Forelimb muscle (tissue), 1 donor: ENCODE measurements around the gene RETSAT. TPM values are rescaled to one million over a fixed set of nuclear protein-coding genes. Genes with fewer than 3 reads are reported as not detected.
"Not testable (repeated sequence)": the region's sequence is repeated elsewhere in the genome, so short reads cannot be mapped to it uniquely, and the experiment has no call there.

Experiments used
- DNase-seq: peaks from one replicate; pipeline ENCODE4 v3.0.0-alpha.2; 2013; ENCODE audit warnings: low read depth
- polyA plus RNA-seq: library from polyadenylated mRNA; unstranded; fragments of 120-200 nt; gene quantifications from one replicate; pipeline ENCODE4 v1.2.1, GENCODE V29; 2013; ENCODE audit not compliant: insufficient read length

Gene RETSAT
- 12.6 TPM for polyA plus RNA-seq

DNA sequence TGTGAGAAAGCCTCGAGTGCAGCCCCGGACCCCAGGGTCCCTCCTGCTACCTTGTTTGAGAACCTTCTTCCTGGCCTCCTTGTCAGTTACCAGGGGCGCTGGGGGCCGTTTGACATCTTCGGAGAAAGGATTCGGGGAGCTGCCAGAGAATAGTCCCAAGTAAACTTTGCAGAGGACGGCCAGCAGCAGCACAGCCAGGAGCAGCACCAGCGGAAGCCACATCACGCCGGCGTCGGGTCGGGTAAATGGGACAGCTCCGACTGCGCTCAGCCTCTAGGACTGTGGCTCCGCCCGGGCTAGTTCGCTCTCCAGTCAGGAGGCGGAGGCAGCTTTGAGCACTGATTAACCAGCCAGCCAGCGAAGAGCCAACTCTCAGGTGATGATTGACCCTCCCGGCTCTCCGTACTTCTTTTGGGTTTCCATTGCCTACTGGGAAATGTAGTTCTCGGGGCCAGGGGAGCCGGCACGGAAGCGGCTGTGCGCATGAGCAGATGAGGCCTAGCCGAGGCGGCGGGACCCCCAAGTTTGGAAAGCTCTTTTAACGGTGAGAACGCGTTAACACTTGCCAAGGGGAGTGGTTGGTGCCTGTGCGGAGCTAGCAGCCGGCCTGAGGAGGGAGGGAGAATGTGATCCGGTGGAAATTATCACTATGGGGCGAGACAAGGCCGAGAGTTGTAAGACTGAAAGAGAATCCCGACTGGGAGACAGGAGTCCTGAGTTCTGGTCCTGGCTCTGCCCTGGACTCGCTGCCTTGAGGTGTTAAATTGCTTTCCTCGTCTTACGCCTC, at the start of gene RETSAT, which contains the start of gene ELMOD3:
TSS of gene RETSAT (minus strand) at position 243 of the 787 bp plus-strand sequence. CDS start at position 222, 21 bp downstream.
TSS of gene ELMOD3 (plus strand) at position 484 of the 787 bp plus-strand sequence. CDS start 2,430 bp downstream, outside the sequence.
- peak; percentile 99 for DNase-seq

DNA sequence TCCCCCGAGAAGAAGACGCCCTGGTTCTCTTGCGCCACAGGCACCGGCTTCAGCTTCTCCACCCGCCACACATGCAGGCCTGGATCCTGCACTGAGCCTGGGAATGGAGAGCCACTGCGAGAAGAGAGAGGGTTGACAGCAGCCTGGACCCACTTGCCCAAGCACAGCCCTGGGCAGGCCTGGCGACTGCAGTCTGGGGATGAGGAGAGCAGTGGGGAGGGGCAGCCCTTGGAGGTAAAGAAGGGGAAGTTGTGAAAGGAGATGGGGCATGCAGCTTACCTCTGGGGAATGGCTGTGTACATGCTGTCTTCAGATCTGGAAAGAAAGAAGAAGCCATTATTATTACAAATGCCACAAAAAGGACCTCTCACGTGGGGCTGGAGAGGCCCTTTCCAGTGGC, 47.5 kb upstream of the RETSAT start:
- no peak for DNase-seq

DNA sequence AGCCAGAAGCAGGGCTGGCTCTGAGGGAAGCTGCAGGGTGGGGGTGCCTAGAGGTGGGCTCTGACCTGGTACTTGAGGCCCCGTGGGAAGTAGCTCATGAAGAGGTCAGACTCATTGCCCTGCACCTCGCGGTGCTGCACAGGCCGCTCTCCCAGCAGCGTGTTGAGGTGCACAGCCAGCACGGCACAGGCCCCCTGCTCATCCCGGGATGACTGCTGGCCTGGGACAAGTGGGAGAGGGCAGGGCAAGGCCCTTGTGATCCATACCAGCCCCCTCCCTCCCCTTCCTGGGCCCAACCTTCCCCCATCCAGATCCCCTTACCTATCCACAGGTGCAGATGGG, 47.1 kb upstream of the RETSAT start:
- no peak for DNase-seq

DNA sequence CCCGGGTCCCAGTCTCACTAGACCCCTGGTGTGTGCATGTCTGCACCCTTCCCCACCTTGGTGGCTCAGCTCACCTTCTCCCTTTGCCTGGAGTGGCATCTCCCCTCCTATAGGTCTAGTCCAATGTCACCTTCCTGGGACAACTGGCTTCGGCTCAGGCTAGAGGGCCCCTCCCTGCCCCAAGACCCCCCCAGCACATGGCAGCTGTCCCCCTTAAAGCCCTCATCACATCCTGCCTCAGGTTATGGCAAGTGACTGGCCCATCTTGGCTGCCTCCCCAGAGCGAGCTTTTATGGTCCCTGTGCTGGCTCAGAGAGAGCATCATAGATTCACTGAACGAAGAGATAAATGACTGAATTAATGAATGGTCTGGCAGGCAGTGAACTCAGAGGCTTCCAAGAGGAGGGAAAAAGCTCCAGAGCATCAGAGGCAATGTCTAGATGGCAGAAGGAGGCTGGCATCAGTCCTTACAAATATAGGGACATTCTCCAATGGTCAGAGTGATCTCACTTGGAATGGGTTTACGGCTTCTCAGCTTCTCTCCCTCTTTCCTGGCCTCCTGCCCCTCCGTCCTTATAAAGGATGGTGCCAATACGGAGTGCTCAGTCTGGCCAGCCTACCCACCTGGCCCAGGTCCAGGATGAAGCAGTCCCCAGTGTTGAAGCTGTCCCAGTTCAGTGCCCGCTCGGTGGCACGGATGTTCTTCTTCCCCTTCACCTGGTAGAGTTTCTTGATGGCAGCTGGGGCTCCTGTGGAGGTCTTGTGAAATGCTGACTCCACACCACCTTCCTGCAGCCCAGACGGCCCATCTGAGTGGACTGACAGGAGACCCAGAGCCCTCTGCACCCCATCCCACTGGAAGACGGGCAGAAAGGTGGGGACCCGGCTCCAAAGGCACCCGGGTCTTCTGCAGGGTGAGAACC, 46.5 kb upstream of the RETSAT start:
- DNase-seq, result no peak

DNA sequence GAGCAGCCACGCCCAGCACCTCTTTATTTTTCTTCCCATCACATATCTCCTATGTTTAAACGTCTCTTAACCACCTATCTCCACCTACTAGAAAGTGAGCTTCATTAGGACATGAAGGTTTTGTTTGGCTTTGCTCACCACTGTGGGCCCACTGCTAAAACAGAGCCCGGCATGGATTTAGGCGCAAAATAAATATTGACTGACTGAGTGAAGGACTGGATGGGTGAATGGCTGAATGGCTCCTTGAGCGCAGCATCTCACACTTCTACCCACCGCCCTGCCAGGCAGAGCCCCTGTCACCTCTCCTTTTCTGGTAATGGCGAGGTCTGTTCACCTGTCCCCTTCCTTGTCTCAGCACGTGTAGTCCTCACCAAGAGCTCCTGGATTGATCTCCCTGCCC, 45.7 kb upstream of the RETSAT start:
- no peak for DNase-seq

DNA sequence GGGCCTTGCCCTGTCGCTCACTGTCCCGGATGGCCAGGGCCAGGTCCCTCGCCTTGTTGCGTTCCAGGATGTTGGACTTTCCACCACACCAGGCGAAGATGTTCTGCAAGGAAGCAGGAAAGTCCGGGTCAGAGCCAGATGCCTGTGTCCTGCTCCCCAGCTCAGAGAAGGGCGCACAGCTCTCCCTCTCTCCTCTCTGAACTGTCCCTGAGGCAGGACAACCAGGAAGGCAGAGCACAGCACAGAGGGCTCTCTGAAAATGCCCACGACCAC, 44.8 kb upstream of the RETSAT start:
- DNase-seq, result no peak

DNA sequence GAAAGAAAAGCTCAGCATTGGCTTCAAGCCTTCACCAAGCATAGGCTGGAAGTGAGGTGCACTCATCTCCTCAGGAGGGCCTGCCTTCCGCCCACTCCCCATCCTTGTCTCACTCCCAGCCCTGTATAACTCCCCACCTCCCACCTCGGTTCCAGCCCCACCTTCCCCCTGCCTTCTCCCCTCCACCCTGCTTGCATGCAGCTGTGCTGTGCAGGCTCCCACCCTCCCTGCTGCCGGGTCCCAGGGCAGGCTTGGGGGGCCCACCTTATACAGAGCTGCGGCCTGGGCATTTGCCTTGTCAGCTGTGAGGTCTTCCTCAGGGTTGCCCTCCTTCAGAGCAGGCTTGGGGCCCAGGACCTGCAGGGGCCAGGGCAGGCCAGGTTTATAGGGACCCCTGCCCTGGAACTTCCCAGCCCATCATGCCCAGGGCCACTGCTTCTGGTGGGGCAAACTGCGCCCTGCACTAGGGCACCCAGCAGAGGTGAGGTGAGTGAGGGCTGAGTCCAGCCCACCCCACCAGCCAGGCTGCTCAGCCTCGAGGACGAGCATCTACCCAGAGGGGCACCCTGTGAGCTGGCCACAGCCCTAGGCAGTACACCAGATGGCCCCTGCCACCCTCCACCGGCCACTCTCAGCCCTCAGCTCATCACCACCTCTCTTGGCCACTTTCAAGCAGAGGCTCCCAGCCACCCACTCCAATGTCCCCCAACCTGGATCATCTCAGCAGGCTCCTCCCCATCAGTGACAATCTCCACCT, 44.3 kb upstream of the RETSAT start:
- DNase-seq, result no peak

DNA sequence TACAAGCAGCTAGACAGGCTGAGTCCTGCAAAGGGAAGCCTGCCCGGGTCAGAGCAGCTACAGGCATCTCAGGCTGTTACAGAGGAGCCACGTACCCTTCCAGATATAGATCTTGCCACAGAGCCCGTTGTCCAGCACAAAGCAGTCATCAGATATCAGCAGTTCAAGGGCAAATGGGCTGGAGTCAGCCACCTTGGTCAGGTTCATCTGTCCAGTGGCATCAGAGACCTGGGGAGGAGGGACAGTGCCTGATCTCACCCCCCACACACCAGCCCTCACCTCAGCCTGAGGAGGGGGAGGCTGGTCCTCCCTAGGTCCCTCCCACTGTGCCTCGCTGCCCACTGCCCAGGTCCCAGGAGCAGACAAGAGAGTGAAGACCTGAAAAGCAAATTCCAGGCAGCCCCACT, 43.6 kb upstream of the RETSAT start:
- DNase-seq, result no peak

DNA sequence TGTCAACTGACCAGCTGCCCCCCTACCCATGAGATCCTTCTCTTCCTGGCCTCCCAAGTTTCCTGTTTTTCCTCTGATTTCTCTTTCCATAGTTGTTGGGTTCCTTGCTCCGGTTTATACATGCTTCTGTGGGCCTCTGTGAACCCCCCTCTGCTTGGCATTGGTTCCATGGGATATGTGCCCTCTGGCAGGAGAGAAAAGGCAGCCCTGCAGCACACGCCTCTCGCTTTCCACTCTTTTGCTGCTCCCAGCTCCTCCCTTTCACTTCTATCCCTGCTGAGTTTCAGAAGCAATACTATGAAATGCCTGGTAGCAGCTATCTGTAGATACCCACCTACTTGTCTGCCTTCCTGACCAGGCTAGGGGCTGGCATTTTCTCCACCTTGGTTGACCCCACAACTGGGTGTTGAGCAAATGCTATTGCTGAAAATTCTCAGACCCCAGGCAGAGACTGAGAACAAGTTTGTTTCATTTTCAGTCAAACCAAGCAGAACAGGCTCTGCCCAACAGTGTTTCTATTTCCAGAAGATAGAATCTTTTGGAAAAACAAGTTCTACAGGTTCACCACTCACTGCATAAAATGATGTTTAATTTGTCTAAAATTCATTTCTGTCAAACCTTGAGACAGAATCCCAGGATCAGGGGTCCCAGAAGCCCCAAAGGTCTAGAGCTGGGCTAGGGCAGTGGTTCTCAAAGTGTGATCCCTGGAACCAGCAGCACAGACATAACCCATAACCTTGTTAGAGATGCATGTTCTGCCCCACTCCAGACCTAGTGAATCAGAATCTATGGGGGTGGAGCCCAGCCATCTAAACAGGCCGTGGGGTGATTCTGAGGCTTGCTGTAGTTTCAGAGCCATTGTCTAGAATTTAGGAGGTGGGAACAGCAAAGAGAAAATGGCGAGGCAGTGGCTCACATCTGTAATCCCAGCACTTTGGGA, 42.5 kb upstream of the RETSAT start:
- DNase-seq, result no peak

DNA sequence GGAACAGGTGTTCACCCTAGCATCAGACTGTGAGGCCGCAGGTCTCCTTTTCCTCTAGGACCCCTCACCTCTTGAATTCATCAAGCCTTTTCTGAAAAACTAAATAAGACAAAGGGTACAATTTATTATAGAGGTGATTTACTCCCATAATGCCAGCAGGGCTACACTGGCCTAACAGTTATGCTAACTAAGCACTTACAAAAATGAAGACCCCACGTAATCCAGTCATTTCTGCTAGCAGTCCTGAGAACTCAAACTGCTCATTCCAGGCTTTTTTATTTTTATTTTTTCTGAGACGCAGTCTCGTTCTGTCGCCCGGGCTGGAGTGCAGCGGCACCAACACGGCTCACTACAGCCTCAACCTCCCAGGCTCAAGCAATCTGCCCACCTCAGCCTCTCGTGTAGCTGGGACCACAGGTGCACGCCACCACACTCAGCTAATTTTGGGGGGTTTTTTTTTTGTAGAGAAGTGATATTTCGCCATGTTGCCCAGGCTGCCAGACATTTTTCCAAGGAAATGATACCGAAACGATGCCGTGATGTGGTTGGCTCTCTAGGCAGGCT, 41.7 kb upstream of the RETSAT start:
- no peak for DNase-seq

DNA sequence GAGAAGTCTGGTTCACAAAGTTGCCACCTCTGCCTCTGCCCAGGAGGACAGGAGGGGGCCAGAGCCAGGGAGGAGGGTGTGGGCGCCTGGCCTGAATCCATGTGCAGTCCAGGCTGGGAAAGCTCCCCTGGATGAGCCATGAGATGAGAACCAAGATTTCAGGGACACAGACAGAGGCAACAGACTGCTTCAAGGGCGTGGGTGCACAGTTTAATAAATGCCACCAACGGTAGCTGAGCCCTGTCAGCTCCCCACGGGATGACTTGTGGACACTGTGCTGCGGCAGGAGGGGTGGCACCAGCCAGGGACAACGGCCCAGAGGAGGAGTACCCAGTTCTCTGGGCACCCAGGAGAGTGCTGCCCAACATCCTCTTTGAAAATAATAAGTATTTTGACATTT, 40.6 kb upstream of the RETSAT start:
- no peak for DNase-seq

DNA sequence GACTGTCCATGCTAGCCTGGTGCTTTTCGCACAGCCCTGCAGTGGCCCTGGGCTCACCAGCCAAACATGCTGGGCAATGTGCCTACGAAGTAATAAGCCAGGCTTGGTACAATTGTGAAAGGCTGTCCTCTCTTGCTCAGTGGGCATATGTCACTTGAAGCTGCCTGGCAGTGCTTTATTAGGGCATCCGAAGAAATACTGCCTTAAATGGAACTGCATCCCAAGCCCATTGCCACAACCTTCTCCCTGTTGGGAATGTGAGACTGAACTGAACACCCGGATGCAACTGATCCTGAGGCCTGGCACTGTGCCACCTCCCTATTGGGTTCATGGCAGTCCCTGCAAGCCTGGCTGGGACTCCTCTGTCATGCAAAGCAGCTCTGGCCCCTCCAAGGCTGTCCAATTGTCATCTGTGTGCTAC, 39.9 kb upstream of the RETSAT start:
- DNase-seq, result no peak

DNA sequence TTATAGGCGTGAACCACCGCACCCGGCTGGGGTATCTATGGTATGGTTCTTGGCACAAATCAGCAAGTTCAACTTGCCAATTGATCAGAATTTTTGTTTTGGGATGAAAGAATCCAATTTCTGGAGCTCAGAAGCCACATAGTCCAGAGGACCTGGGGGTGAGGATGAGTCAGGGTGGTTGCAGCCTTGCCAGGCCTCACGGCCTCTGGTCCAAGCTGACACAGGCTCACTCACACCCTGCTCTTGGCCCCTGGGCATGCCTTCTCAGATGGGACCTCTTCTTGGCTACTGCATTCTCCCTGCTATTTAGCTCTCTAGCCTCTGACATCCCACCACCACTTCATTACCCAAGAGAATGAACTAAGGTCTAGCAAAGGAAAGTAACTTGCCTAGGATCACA, 39.5 kb upstream of the RETSAT start:
- no peak for DNase-seq

DNA sequence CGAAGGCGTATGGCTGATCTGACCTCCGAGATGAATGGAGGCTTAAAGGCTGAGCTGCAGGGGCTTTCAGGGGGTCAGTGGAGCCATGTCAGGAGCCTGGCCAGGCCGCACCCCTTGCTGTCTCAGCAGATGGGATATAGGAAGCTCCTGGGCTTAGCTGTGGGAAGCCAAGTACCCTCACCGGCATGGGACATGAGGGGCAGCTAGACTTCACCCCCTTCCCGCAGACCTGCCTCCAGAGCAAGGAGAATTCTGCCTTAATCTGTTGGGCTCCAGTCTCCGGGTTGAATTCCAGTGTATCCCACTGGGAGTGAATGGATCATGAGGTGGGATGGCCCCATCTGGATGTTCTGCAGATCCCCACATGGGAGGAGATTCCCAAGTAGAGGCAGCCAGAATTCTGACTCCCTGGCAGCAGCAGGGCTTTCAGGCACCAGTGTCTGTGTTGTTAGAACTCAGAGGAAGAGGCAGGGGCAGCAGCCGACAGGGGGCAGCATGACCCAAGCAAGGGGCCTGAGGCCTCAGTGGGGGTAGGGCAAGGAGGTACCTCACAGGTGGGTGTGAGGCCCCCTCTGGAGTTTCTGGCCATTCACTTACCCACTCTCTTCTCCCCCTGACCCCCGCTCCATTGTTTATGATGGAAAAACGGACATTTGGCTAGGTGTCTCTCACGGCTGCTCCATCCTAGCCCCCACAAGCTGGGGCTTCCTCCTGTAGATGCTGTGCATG, 36.8 kb upstream of the RETSAT start:
- DNase-seq, result no peak

DNA sequence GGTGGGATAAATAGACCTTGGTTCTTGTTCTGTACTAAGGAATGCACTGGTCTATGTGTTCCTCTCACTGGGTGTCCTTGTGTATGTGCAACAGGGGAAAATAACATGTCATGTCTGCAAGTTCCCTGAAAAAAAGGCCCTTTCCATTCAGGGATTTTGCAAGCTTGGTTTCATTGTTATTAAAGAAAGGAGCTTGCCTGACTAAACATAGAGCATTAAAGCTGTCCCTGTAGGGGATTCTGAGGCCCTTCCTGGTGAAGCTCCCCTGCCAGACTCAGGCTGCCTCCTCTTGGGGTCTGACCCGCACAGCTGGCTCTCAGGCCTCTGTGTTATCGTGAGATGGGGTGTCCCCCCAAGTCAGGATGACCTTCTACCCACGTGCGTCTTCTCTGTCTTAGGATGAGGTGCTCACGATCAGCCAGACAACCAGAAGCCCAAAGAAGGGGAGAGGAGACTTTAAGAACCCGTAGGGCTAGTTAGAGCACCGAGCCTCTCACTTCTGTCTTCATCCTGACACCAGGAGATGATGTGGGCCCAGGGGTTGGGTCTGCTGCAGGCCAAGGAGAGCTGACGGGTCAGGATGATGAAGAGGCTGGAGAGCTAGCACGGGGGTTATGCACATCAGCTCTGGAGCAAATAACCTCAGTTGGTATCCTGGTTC, 34.7 kb upstream of the RETSAT start:
- no peak for DNase-seq

DNA sequence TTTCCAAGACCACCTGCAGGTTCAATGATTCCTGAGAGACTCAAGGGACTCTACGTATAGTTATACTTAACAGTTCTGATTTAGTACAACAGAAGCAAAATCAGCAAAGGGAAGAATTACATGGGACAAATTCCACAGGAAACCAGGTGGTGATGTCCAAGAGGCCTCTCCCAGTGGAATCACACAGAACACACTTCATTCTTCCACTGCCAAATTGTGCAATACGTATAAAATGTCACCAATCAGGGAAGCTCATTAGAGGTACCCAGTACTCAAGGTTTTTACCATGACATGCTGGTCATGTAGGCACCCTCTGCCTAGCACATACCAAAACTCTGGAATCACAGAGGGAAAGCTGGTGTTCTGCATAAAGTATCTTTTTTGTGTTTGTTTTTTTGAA, 33.4 kb upstream of the RETSAT start:
- DNase-seq, result no peak

DNA sequence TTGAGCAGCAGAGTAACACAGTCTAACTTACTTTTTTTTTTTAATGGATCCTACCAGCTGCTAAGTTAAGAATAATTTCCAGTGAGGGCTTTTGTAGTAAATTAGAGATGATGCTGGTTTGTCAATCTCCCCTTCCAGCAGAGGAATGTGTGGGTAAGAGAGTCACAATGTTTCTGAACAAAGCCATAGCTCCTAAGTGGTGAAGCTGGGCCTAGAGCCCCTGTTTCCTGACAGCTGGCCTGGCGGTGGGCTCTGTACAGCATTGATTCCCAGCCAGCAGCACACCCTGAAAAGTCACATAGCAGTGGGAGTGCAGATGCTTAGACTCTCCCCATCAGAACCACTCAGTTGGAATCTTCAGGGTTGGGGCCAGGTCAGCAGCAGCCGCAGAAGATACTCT, 31.4 kb upstream of the RETSAT start:
- DNase-seq, result no peak

DNA sequence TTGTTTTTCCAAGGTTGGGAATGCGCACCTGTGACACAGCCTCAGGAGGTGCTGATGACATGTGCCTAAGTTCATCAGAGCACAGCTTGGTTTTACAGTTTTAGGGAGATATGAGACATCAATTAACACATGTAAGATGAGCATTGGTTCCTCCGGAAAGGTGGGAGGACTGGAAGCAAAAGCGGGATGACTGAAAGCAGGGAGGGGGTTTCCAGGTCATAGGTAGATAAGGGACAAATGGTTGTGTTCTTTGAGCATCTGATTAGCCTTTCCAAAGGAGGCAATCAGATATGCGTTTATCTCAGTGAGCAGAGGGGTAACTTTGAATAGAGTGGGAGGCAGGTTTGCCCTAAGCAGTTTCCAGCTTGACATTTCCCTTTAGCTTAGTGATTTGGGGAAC, 29.5 kb upstream of the RETSAT start:
- no peak for DNase-seq

DNA sequence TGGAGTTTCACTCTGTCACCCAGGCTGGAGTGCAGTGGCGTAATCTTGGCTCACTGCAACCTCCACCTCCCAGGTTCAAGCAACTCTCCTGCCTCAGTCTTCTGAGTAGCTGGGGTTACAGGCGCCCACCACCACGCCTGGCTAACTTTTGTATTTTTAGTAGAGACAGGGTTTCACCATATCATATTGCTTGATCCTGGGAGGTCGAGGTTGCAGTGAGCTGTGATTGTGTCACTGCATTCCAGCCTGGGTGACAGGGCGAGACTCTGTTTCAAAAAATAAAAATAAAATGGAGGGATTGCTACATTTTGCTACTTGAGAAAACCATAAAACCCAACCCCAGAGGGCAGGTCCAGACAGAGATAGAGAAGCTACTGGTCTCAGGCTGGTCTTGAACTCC, 28.8 kb upstream of the RETSAT start:
- not testable (repeated sequence) for DNase-seq

DNA sequence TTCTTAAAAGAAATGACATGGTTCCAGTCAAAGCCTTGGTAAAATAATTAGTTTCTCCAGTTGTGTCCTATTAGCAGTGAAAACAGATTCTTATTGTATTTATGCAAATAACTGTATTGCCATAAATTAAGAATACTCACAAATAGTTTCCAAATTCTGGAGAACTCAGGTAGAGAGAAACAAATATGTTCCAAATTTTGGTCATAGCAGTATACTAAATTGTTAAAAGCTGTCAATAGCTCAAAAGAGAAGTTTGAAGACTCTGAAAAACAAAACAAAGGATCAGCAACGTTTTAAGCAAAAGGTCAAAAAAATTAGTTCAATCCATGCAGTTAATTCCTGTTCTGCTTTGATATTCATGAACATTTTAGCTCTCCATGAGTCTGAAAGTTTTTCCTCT, 25.7 kb upstream of the RETSAT start:
- DNase-seq, result no peak
